GM23338 (cell line): ENCODE measurements around the gene RUBCN.

Source experiments
- CREB1 ChIP-seq: fragments of 250-450 bp; sonication (Bioruptor Pico); IDR thresholded peaks from 2 replicates; pipeline ENCODE4 v1.5.0; 2020; ENCODE audit warnings: low read depth, mild to moderate bottlenecking, moderate library complexity
- EZH2 ChIP-seq: fragments of 200-600 bp; sonication (generic); IDR thresholded peaks from one replicate; pipeline ENCODE4 v1.8.0; 2017; ENCODE audit warnings: antibody characterized with exemption, mild to moderate bottlenecking, low read depth; ENCODE audit not compliant: unreplicated experiment
- EZH2phosphoT487 ChIP-seq: fragments of 200-600 bp; sonication (generic); IDR thresholded peaks from one replicate; pipeline ENCODE4 v1.8.1; 2018; ENCODE audit warnings: antibody characterized with exemption; ENCODE audit not compliant: unreplicated experiment
- NANOG ChIP-seq: IDR thresholded peaks from 2 replicates; pipeline ENCODE4 v1.6.1; 2016; ENCODE audit warnings: antibody characterized with exemption, borderline replicate concordance
- POLR2AphosphoS5 ChIP-seq: IDR thresholded peaks from 2 replicates; pipeline ENCODE4 v1.6.1; 2016; ENCODE audit warnings: antibody characterized with exemption, low read depth
- ZNF114 ChIP-seq: fragments of 250-450 bp; sonication (Bioruptor Pico); IDR thresholded peaks from 2 replicates; pipeline ENCODE4 v1.5.0; 2020; ENCODE audit warnings: mild to moderate bottlenecking, moderate library complexity
- TF ChIP-seq, protein P1 (sequence below), 2 experiments: fragments of 200-600 bp in 1 of 2; sonication (generic) in 1 of 2; conservative IDR thresholded peaks; 2 replicates each; pipeline versions ENCODE4 v1.5.1 to v1.6.1; 2016 to 2017; ENCODE audit warnings: antibody characterized with exemption in 2 of 2, low read depth in 2 of 2, mild to moderate bottlenecking in 2 of 2, moderate library complexity in 1 of 2
- TF ChIP-seq, protein P2 (sequence below): IDR thresholded peaks from one replicate; pipeline ENCODE4 v1.6.1; 2018; ENCODE audit warnings: antibody characterized with exemption; ENCODE audit not compliant: unreplicated experiment

DNA sequence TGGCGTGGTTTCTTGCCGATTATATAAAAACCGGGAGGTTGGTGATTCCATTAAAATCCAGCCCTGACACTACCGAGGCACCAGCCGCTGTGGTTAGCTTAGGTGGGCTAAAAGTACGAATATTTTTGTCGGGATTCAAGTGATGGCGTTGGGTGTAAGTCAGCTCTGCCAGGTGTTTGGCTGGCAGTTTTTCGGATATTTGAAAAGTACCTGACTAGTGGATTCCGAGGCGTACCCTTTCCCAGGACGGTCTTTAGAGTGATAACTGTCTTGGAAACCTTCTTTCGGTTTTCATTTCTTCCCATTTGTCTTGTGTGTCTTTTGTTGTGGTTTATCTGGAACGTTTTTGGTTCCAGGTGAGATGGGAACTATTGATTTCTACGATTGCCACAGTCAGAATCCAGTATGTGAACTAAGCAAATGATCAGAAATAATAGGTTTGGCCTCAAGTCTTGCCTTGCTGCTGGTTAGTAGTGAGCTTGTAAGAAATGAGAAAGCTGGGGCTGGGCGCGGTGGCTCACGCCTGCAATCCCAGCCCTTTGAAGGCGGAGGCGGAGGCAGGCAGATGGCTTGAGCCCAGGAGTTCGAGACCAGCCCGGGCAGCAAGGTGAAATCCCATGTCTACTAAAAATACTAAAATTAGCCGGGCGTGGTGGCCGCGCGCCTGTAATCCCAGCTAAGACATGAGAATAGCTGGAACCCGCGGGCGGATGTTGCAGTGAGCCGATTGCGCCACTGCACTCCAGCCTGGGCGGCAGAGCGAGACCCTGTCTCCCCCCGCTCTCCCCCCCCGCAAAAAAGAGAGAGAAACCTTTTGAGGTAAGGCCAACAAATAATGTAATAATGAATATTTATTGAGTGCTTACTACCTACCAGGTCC, 14.4 kb upstream of the RUBCN start:
- TF ChIP-seq, protein P1, sequence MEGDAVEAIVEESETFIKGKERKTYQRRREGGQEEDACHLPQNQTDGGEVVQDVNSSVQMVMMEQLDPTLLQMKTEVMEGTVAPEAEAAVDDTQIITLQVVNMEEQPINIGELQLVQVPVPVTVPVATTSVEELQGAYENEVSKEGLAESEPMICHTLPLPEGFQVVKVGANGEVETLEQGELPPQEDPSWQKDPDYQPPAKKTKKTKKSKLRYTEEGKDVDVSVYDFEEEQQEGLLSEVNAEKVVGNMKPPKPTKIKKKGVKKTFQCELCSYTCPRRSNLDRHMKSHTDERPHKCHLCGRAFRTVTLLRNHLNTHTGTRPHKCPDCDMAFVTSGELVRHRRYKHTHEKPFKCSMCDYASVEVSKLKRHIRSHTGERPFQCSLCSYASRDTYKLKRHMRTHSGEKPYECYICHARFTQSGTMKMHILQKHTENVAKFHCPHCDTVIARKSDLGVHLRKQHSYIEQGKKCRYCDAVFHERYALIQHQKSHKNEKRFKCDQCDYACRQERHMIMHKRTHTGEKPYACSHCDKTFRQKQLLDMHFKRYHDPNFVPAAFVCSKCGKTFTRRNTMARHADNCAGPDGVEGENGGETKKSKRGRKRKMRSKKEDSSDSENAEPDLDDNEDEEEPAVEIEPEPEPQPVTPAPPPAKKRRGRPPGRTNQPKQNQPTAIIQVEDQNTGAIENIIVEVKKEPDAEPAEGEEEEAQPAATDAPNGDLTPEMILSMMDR (conservative IDR thresholded peaks at IDR 0.05; ENCODE audit: low read depth in 2 of 2) = no peak
- TF ChIP-seq POLR2AphosphoS5 = no peak
- TF ChIP-seq EZH2phosphoT487 = no peak
- no peak for TF ChIP-seq CREB1 (CRISPR knock-in tag)
- no peak for TF ChIP-seq EZH2
- TF ChIP-seq, protein P2, sequence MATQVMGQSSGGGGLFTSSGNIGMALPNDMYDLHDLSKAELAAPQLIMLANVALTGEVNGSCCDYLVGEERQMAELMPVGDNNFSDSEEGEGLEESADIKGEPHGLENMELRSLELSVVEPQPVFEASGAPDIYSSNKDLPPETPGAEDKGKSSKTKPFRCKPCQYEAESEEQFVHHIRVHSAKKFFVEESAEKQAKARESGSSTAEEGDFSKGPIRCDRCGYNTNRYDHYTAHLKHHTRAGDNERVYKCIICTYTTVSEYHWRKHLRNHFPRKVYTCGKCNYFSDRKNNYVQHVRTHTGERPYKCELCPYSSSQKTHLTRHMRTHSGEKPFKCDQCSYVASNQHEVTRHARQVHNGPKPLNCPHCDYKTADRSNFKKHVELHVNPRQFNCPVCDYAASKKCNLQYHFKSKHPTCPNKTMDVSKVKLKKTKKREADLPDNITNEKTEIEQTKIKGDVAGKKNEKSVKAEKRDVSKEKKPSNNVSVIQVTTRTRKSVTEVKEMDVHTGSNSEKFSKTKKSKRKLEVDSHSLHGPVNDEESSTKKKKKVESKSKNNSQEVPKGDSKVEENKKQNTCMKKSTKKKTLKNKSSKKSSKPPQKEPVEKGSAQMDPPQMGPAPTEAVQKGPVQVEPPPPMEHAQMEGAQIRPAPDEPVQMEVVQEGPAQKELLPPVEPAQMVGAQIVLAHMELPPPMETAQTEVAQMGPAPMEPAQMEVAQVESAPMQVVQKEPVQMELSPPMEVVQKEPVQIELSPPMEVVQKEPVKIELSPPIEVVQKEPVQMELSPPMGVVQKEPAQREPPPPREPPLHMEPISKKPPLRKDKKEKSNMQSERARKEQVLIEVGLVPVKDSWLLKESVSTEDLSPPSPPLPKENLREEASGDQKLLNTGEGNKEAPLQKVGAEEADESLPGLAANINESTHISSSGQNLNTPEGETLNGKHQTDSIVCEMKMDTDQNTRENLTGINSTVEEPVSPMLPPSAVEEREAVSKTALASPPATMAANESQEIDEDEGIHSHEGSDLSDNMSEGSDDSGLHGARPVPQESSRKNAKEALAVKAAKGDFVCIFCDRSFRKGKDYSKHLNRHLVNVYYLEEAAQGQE = no peak
- TF ChIP-seq ZNF114 (CRISPR knock-in tag) = no peak
- no peak for TF ChIP-seq NANOG
